Duodenal mucosa (tissue), 2 donors: ENCODE measurements around the gene SRGAP1.

Source experiments
- H3K27ac ChIP-seq: one replicate; pipeline ENCODE4 v1.7.0; 2013; ENCODE audit warnings: low read depth, low read length
- H3K27me3 ChIP-seq, 2 donors: one replicate each; pipeline ENCODE4 v1.7.0; 2013; ENCODE audit warnings: low read length in 2 of 2, control low read depth in 1 of 2; ENCODE audit not compliant: insufficient read depth in 2 of 2, control insufficient read depth in 1 of 2
- H3K36me3 ChIP-seq, 2 donors: one replicate each; pipeline ENCODE4 v1.7.0; 2013; ENCODE audit warnings: low read length in 2 of 2, control low read depth in 1 of 2; ENCODE audit not compliant: insufficient read depth in 2 of 2, control insufficient read depth in 1 of 2
- H3K4me1 ChIP-seq, 2 donors: one replicate each; pipeline ENCODE4 v1.7.0; 2013; ENCODE audit warnings: low read length in 2 of 2, control low read depth in 1 of 2; ENCODE audit not compliant: insufficient read depth in 2 of 2, control insufficient read depth in 1 of 2
- H3K4me3 ChIP-seq, 2 donors: one replicate each; pipeline ENCODE4 v1.7.0; 2013; ENCODE audit warnings: low read length in 2 of 2, low read depth in 1 of 2
- H3K9ac ChIP-seq, 2 donors: one replicate each; pipeline ENCODE4 v1.7.0; 2013; ENCODE audit warnings: low read length in 2 of 2, low read depth in 1 of 2
- H3K9me3 ChIP-seq, 2 donors: one replicate each; pipeline ENCODE4 v1.7.0; 2013; ENCODE audit warnings: low read length in 2 of 2, control low read depth in 1 of 2; ENCODE audit not compliant: control insufficient read depth in 1 of 2

The SRGAP1 gene

GRCh38 chr12:63844391-63845341 lies at the start of gene SRGAP1:
TSS of gene SRGAP1 (plus strand) at chr12:63844700. CDS start at chr12:63844817, 117 bp downstream.
- H3K27ac ChIP-seq = peak within 1 kb of the TSS; percentile 60
- peak within 1 kb of the TSS; percentile 52 to 77 for H3K9ac ChIP-seq
- H3K36me3 ChIP-seq = no peaks in the 10 kb centered on the region
- peaks cover 16 to 24% of the 10 kb centered on the region in 2 donors for H3K4me1 ChIP-seq
- peak within 1 kb of the TSS; percentile 85 to 97 for H3K4me3 ChIP-seq
- no peaks in the 10 kb centered on the region for H3K27me3 ChIP-seq
- no peaks in the 10 kb centered on the region for H3K9me3 ChIP-seq

GRCh38 chr12:63795032-63795687 lies 49.3 kb upstream of the SRGAP1 start:
- no peaks in the 10 kb centered on the region for H3K27me3 ChIP-seq
- H3K9me3 ChIP-seq = no peaks in the 10 kb centered on the region
- H3K4me3 ChIP-seq = no peak overlapping the region
- H3K9ac ChIP-seq = no peak overlapping the region
- no peak overlapping the region for H3K27ac ChIP-seq
- peaks cover 0 to 8% of the 10 kb centered on the region in 2 donors for H3K36me3 ChIP-seq
- H3K4me1 ChIP-seq = no peaks in the 10 kb centered on the region

- H3K27me3 ChIP-seq = no peaks in the 10 kb centered on the region
- H3K36me3 ChIP-seq = no peaks in the 10 kb centered on the region
- no peaks in the 10 kb centered on the region for H3K4me1 ChIP-seq
- H3K27ac ChIP-seq = no peak overlapping the region
- no peak overlapping the region for H3K9ac ChIP-seq
- no peaks in the 10 kb centered on the region for H3K9me3 ChIP-seq
- no peak overlapping the region for H3K4me3 ChIP-seq
These were observed 48.6 kb upstream of the SRGAP1 start for GRCh38 chr12:63795944-63796343.

- Histone ChIP-seq H3K36me3 (peaks cover 0 to 3% of the 10 kb centered on the region in 2 donors), H3K9ac (no peak overlapping the region), H3K4me1 (peaks cover 0 to 13% of the 10 kb centered on the region in 2 donors), H3K27me3 (no peaks in the 10 kb centered on the region), H3K27ac (no peak overlapping the region), H3K4me3 (no peak overlapping the region), H3K9me3 (no peaks in the 10 kb centered on the region)
These were observed 42.4 kb upstream of the SRGAP1 start for GRCh38 chr12:63802012-63802608.

- Histone ChIP-seq H3K4me3 (no peak overlapping the region), H3K9me3 (no peaks in the 10 kb centered on the region), H3K4me1 (peaks cover 0 to 13% of the 10 kb centered on the region in 2 donors), H3K27me3 (no peaks in the 10 kb centered on the region), H3K36me3 (peaks cover 3 to 5% of the 10 kb centered on the region in 2 donors), H3K27ac (no peak overlapping the region), H3K9ac (no peak overlapping the region)
These were observed 39.8 kb upstream of the SRGAP1 start for GRCh38 chr12:63804746-63805145.

GRCh38 chr12:63805704-63806672 lies 38.5 kb upstream of the SRGAP1 start:
- H3K27me3 ChIP-seq = no peaks in the 10 kb centered on the region
- no peaks in the 10 kb centered on the region for H3K9me3 ChIP-seq
- H3K4me1 ChIP-seq = peaks cover 0 to 13% of the 10 kb centered on the region in 2 donors
- H3K36me3 ChIP-seq = peaks cover 3 to 5% of the 10 kb centered on the region in 2 donors
- H3K27ac ChIP-seq = no peak overlapping the region
- no peak overlapping the region for H3K4me3 ChIP-seq
- H3K9ac ChIP-seq = no peak overlapping the region

- no peak overlapping the region for H3K4me3 ChIP-seq
- H3K27me3 ChIP-seq = no peaks in the 10 kb centered on the region
- peaks cover 0 to 5% of the 10 kb centered on the region in 2 donors for H3K36me3 ChIP-seq
- H3K27ac ChIP-seq = no peak overlapping the region
- no peak overlapping the region for H3K9ac ChIP-seq
- no peaks in the 10 kb centered on the region for H3K9me3 ChIP-seq
- H3K4me1 ChIP-seq = peaks cover 0 to 13% of the 10 kb centered on the region in 2 donors
These were observed 35.9 kb upstream of the SRGAP1 start for GRCh38 chr12:63808631-63809030.

GRCh38 chr12:63809566-63809965 lies 34.9 kb upstream of the SRGAP1 start:
- H3K27ac ChIP-seq = no peak overlapping the region
- no peaks in the 10 kb centered on the region for H3K9me3 ChIP-seq
- H3K9ac ChIP-seq = no peak overlapping the region
- no peak overlapping the region for H3K4me3 ChIP-seq
- H3K36me3 ChIP-seq = peaks cover 0 to 5% of the 10 kb centered on the region in 2 donors
- peaks cover 0 to 13% of the 10 kb centered on the region in 2 donors for H3K4me1 ChIP-seq
- H3K27me3 ChIP-seq = no peaks in the 10 kb centered on the region

- Histone ChIP-seq H3K27ac (no peak overlapping the region), H3K27me3 (no peaks in the 10 kb centered on the region), H3K9me3 (no peaks in the 10 kb centered on the region), H3K4me1 (peaks cover 0 to 2% of the 10 kb centered on the region in 2 donors), H3K4me3 (no peak overlapping the region), H3K36me3 (peaks cover 0 to 5% of the 10 kb centered on the region in 2 donors), H3K9ac (no peak overlapping the region)
These were observed 33.2 kb upstream of the SRGAP1 start for GRCh38 chr12:63811334-63811733.
